Stimulated activated memory B cell treated with anti-CD40 and anti-IgM and Interleukin-4, amounts not matched to agents 10 μg/mL and 1 μg/mL and 100 μg/mL, for 72 hours (primary cell): ENCODE measurements around the gene PTH2R.
"Not testable (repeated sequence)": the region's sequence is repeated elsewhere in the genome, so short reads cannot be mapped to it uniquely, and the experiment has no call there.

ENCODE experiments used
- ATAC-seq: fragments of 150-1000 bp; cut with Tn5 transposase; 2 replicates; pipeline ENCODE4 v1.10.0; 2021
- H3K27ac Mint-ChIP-seq: one replicate; pipeline ENCODE4 v1.8.0; 2022; ENCODE audit warnings: mild to moderate bottlenecking, mixed read lengths
- H3K27me3 Mint-ChIP-seq: one replicate; pipeline ENCODE4 v1.8.0; 2022; ENCODE audit warnings: mixed read lengths
- H3K36me3 Mint-ChIP-seq: one replicate; pipeline ENCODE4 v1.8.0; 2022; ENCODE audit warnings: mixed read lengths
- H3K4me1 Mint-ChIP-seq: one replicate; pipeline ENCODE4 v1.8.0; 2022; ENCODE audit warnings: mixed read lengths
- H3K4me3 Mint-ChIP-seq: one replicate; pipeline ENCODE4 v1.8.0; 2022; ENCODE audit warnings: mild to moderate bottlenecking, moderate library complexity, mixed read lengths
- H3K9me3 Mint-ChIP-seq: one replicate; pipeline ENCODE4 v1.8.0; 2022; ENCODE audit warnings: mixed read lengths

The PTH2R gene

GRCh38 chr2:208375491-208376068, 31.0 kb upstream of the PTH2R start:
- Mint-ChIP-seq H3K27ac (no peak overlapping the region), H3K27me3 (no peaks in the 10 kb centered on the region), H3K36me3 (no peaks in the 10 kb centered on the region), H3K4me1 (no peaks in the 10 kb centered on the region), H3K9me3 (no peaks in the 10 kb centered on the region), H3K4me3 (no peak overlapping the region)
- no peak for ATAC-seq

DNA sequence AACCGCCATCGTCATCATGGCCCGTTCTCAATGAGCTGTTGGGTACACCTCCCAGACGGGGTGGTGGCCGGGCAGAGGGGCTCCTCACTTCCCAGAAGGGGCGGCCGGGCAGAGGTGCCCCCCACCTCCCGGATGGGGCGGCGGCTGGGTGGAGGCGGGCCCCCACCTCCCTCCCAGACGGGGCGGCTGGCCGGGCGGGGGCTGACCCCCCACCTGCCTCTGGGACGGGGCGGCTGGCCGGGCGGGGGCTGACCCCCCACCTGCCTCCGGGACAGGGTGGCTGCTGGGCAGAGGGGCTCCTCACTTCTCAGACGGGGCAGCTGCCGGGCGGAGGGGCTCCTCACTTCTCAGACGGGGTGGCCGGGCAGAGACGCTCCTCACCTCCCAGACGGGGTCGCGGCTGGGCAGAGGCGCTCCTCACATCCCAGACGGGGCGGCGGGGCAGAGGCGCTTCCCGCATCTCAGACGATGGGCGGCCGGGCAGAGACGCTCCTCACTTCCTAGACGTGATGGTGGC, 29.2 kb upstream of the PTH2R start:
- peaks cover 11% of the 10 kb centered on the region for H3K27me3 Mint-ChIP-seq
- H3K36me3 Mint-ChIP-seq, H3K9me3 Mint-ChIP-seq, H3K27ac Mint-ChIP-seq, ATAC-seq, H3K4me1 Mint-ChIP-seq, H3K4me3 Mint-ChIP-seq: not testable (repeated sequence)

DNA sequence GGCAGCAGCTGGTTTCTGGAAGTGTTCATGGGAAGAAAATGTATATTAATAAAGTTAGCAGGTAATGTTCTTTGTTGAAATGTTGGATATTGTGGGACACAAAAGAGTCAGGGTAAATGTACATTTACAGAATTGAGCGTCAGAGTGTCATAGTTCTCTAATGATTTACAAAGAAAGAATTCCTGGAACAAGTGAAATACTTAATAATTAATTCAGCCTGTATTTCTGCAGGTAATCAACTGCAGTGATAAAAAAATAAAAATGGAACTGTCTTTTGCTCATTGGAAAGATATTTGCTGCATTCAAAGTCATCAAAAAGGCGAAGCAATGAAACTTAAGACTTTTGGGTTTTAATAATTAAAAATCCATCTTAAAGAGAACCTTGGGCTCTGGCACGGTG, 27.4 kb upstream of the PTH2R start:
- H3K4me3 Mint-ChIP-seq = no peak overlapping the region
- no peaks in the 10 kb centered on the region for H3K9me3 Mint-ChIP-seq
- peaks cover 22% of the 10 kb centered on the region for H3K27me3 Mint-ChIP-seq
- no peak for ATAC-seq
- no peaks in the 10 kb centered on the region for H3K4me1 Mint-ChIP-seq
- H3K27ac Mint-ChIP-seq = no peak overlapping the region
- H3K36me3 Mint-ChIP-seq = no peaks in the 10 kb centered on the region

DNA sequence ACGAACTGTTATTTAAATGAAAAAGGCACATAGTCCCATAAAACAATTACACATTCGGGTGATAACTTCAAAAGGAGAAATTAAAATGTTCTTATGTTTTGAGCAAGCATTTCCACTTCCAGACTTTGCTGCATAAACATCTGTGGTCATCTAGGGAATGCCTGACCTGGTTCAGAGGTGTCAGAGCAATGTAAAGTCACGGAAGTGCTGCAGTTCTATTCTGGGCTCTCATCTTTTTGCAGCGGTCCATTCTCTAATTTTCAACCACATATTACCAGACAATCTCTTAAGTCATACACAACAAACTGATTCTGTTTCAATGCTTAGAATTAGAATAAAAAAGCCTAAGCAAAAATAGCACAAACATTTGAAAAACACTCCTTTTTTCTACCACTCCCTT, 22.0 kb upstream of the PTH2R start:
- H3K4me1 Mint-ChIP-seq = no peaks in the 10 kb centered on the region
- no peak for ATAC-seq
- no peaks in the 10 kb centered on the region for H3K9me3 Mint-ChIP-seq
- peaks cover 41% of the 10 kb centered on the region for H3K27me3 Mint-ChIP-seq
- H3K27ac Mint-ChIP-seq = no peak overlapping the region
- H3K36me3 Mint-ChIP-seq = no peaks in the 10 kb centered on the region
- no peak overlapping the region for H3K4me3 Mint-ChIP-seq

DNA sequence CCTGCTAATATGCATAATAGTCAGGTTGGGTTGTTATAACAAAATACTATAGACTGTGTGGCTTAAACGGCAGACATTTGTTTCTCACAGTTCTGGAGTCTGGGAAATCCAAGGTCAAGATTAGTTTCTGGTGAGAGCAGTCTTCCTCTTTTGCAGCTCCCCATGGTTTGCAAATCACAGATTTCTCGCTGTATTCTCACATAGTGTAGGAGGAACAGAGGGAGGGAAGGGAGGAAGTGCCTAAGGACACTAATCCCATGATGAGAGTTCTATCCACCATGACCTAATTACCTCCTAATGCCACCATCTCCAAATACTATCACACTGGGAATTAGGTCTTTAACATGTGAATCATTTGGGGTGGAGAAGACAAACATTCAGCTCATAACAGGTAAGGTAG, 20.1 kb upstream of the PTH2R start:
- H3K27me3 Mint-ChIP-seq = peaks cover 39% of the 10 kb centered on the region
- H3K4me3 Mint-ChIP-seq = no peak overlapping the region
- H3K36me3 Mint-ChIP-seq = no peaks in the 10 kb centered on the region
- H3K27ac Mint-ChIP-seq = no peak overlapping the region
- no peaks in the 10 kb centered on the region for H3K9me3 Mint-ChIP-seq
- H3K4me1 Mint-ChIP-seq = no peaks in the 10 kb centered on the region
- no peak for ATAC-seq

- no peaks in the 10 kb centered on the region for H3K36me3 Mint-ChIP-seq
- H3K4me1 Mint-ChIP-seq = no peaks in the 10 kb centered on the region
- peaks cover 11% of the 10 kb centered on the region for H3K9me3 Mint-ChIP-seq
- no peak overlapping the region for H3K4me3 Mint-ChIP-seq
- peaks cover 16% of the 10 kb centered on the region for H3K27me3 Mint-ChIP-seq
- ATAC-seq = no peak
- H3K27ac Mint-ChIP-seq = no peak overlapping the region
These were observed 16.7 kb upstream of the PTH2R start for GRCh38 chr2:208389940-208390339.

DNA sequence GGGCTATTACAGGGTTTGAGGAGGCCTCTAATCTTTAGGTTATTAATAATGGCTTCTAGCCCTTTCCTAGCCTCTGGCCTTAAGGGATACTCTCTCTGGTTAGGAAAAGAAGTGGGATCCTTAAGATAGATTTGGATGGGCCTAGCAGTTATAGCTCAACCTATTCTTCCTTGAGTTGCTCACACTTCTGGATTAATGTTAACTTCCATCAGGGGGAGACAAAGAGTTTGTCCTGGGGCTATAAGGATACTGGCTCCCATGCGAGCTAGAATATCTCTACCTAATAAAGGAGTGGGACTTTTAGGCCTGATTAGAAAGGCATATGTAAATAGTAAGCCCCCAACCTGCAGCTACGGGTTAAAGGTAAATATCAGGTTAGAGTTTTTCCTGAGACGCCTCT, 14.3 kb upstream of the PTH2R start:
- H3K36me3 Mint-ChIP-seq = no peaks in the 10 kb centered on the region
- no peak for ATAC-seq
- H3K27me3 Mint-ChIP-seq = peaks cover 14% of the 10 kb centered on the region
- peaks cover 11% of the 10 kb centered on the region for H3K9me3 Mint-ChIP-seq
- no peak overlapping the region for H3K27ac Mint-ChIP-seq
- no peaks in the 10 kb centered on the region for H3K4me1 Mint-ChIP-seq
- H3K4me3 Mint-ChIP-seq = no peak overlapping the region

GRCh38 chr2:208396796-208397195, 9.8 kb upstream of the PTH2R start:
- H3K9me3 Mint-ChIP-seq = peaks cover 11% of the 10 kb centered on the region
- peaks cover 16% of the 10 kb centered on the region for H3K27me3 Mint-ChIP-seq
- not testable (repeated sequence) for ATAC-seq, H3K4me3 Mint-ChIP-seq, H3K4me1 Mint-ChIP-seq, H3K27ac Mint-ChIP-seq, H3K36me3 Mint-ChIP-seq

DNA sequence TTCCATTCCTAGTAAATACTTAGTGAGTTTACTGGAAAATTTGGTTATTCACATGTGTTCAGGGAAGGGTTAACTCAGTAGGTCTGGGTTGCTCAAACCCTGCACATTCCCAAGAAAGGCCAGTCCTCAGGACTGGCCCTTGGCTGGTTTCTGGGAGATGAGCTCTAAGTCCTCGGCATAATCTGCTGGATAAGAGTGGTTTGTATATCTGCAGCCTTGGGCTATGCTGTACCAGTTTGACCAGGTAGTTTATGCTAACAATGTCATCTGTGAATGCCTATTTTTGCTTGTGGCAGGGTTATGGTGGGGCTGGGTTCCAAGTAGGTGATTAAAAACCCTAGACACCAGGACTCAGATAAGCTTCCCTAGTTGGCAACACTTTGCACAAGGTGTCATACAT, 7.4 kb upstream of the PTH2R start:
- H3K4me1 Mint-ChIP-seq = no peaks in the 10 kb centered on the region
- H3K27ac Mint-ChIP-seq = no peak overlapping the region
- no peak overlapping the region for H3K4me3 Mint-ChIP-seq
- no peaks in the 10 kb centered on the region for H3K36me3 Mint-ChIP-seq
- H3K27me3 Mint-ChIP-seq = peaks cover 40% of the 10 kb centered on the region
- peaks cover 3% of the 10 kb centered on the region for H3K9me3 Mint-ChIP-seq
- no peak for ATAC-seq

GRCh38 chr2:208407667-208408066, 1.1 kb downstream of the PTH2R start:
- Mint-ChIP-seq H3K4me1 (peaks cover 16% of the 10 kb centered on the region), H3K27me3 (peaks cover 86% of the 10 kb centered on the region), H3K9me3 (no peaks in the 10 kb centered on the region), H3K4me3 (no peak overlapping the region), H3K27ac (no peak overlapping the region), H3K36me3 (no peaks in the 10 kb centered on the region)
- ATAC-seq = no peak

DNA sequence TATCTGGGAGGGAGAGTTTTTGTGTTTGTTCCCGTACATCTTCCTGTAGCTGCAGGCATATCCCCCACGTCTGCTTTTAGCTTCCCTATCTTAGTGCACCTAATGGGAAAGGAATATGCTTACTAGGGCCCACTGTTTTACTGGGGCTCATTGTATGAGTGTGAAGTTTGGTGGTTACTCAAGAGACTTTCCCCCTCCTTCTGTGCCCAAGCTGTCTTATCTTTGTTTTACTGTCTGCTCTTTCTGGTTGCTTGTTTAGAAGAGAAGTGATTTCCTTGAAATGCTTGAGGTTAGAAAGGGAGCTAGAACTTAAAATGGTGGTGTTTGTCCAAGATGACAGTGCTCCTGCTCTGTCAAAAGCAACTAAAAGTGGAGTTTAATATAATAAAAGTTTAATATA, 7.3 kb downstream of the PTH2R start:
- Mint-ChIP-seq H3K36me3 (no peaks in the 10 kb centered on the region), H3K27ac (no peak overlapping the region), H3K9me3 (no peaks in the 10 kb centered on the region), H3K27me3 (peaks cover 44% of the 10 kb centered on the region), H3K4me3 (no peak overlapping the region), H3K4me1 (no peaks in the 10 kb centered on the region)
- ATAC-seq = no peak

- H3K27me3 Mint-ChIP-seq = peaks cover 31% of the 10 kb centered on the region
- no peak for ATAC-seq
These were observed 8.7 kb downstream of the PTH2R start for GRCh38 chr2:208415255-208415654.

DNA sequence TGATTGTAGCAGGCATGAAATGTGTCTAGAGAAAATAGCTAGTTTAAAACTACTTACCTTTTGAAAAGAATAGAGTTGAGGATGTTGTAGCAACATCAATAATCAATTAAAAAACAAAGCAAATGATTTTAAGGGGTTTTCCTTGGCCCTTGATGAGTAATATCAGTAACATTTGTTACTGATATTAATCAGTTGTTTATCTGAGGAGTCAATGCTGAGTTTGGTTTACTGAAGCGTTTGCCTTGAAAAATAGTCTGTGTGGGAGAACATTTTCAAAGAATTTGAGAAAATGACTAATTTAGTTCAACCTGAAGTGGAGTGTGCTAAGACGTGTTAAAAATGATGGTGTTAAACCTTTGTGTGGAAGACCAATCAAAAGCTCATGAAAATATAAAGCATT, 9.3 kb downstream of the PTH2R start:
- H3K4me1 Mint-ChIP-seq = no peaks in the 10 kb centered on the region
- H3K36me3 Mint-ChIP-seq = no peaks in the 10 kb centered on the region
- no peaks in the 10 kb centered on the region for H3K9me3 Mint-ChIP-seq
- no peak for ATAC-seq
- H3K27ac Mint-ChIP-seq = no peak overlapping the region
- H3K27me3 Mint-ChIP-seq = peaks cover 24% of the 10 kb centered on the region
- H3K4me3 Mint-ChIP-seq = no peak overlapping the region

More at GRCh38 chr2:208415255-208415654, 8.7 kb downstream of the PTH2R start:
- Mint-ChIP-seq H3K4me3 (no peak overlapping the region), H3K36me3 (no peaks in the 10 kb centered on the region), H3K9me3 (no peaks in the 10 kb centered on the region), H3K4me1 (no peaks in the 10 kb centered on the region), H3K27ac (no peak overlapping the region)

DNA sequence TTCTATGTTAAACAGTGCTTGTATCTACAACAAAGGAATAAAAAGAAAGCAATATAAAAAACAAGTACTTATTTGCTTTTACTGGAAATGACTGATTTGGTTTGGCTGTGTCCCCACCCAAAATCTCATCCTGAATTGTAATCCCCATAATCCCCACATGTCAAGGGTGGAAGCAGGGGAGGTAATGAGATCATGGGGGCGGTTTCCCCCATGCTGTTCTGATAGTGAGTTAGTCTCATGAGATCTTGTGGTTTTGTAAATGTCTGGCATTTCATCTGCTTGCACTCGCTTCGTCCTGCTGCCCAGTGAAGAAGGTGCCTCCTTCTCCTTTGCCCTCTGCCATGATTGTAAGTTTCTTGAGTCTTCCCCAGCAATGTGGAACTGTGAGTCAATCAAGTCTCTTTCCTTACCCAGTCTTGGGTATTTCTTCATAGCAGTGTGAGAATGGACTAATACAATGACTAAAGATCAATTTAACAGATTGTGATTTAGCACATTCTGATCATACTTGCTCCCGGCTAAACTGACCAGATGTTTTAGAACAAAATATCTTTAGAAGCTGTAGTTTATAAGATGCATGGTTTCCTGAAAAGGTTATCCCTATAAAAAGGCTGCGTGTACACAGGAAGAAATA, 19.9 kb downstream of the PTH2R start:
- H3K27ac Mint-ChIP-seq = no peak overlapping the region
- peaks cover 6% of the 10 kb centered on the region for H3K36me3 Mint-ChIP-seq
- H3K4me3 Mint-ChIP-seq = no peak overlapping the region
- peaks cover 9% of the 10 kb centered on the region for H3K27me3 Mint-ChIP-seq
- ATAC-seq = no peak
- peaks cover 9% of the 10 kb centered on the region for H3K9me3 Mint-ChIP-seq
- no peaks in the 10 kb centered on the region for H3K4me1 Mint-ChIP-seq

DNA sequence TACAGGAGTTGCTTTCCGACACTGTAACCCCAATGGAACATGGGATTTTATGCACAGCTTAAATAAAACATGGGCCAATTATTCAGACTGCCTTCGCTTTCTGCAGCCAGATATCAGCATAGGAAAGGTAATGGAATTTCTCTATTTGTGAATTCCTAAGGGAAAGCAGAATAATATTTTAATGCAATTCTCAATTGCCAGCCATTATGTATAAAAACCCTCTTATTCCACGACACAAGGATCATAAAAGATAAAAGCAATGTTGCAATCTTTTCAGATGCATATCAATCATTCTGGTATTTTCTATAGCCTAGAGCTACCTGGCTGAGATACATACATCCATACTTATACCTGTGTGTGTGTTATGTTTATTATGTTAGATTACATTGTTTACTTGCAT, 31.2 kb downstream of the PTH2R start:
- H3K27me3 Mint-ChIP-seq = peaks cover 9% of the 10 kb centered on the region
- H3K36me3 Mint-ChIP-seq = no peaks in the 10 kb centered on the region
- H3K4me1 Mint-ChIP-seq = no peaks in the 10 kb centered on the region
- no peaks in the 10 kb centered on the region for H3K9me3 Mint-ChIP-seq
- no peak overlapping the region for H3K27ac Mint-ChIP-seq
- H3K4me3 Mint-ChIP-seq = no peak overlapping the region
- no peak for ATAC-seq

DNA sequence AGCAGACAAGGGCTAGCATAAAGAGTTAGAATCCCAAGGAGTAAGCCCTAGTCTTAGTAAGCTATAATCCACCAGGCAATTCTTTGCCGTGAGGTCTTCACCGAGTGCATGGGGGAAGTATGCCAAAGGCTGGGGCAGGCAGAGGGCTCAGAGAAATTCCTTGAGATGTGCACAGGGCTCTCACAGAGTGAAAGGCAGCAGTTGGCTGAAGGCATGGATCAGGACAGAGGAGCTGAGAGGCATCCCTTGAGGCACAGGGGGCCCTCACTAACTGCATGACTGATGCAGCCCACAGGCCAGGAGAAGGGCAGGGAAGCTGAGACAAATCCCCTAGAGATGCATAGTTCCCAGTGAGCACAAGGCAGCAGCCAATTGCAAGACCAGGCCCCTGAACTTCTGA, 34.1 kb downstream of the PTH2R start:
- Mint-ChIP-seq H3K36me3 (no peaks in the 10 kb centered on the region), H3K4me3 (no peak overlapping the region), H3K9me3 (no peaks in the 10 kb centered on the region), H3K27me3 (peaks cover 9% of the 10 kb centered on the region), H3K27ac (no peak overlapping the region), H3K4me1 (no peaks in the 10 kb centered on the region)
- ATAC-seq = no peak
